T-helper 2 cell treated with Interferon-gamma antibody and Interleukin-4, amounts not matched to agents 5 μg/mL and 100 μg/mL, for 36 hours (primary cell): ENCODE data around the gene USP32.
"Not testable (repeated sequence)": the region's sequence is repeated elsewhere in the genome, so short reads cannot be mapped to it uniquely, and the experiment has no call there.

ENCODE experiments used
- DNase-seq: peaks from one replicate; pipeline ENCODE4 v3.0.0; 2021; ENCODE audit warnings: low spot score
- H3K27ac Mint-ChIP-seq: one replicate; pipeline ENCODE4 v1.8.0; 2021; ENCODE audit warnings: mild to moderate bottlenecking, mixed read lengths
- H3K27me3 Mint-ChIP-seq: one replicate; pipeline ENCODE4 v1.8.0; 2021; ENCODE audit warnings: low read depth, mixed read lengths
- H3K36me3 Mint-ChIP-seq: one replicate; pipeline ENCODE4 v1.8.0; 2021; ENCODE audit warnings: low read depth, mixed read lengths
- H3K4me1 Mint-ChIP-seq: one replicate; pipeline ENCODE4 v1.8.0; 2021; ENCODE audit warnings: low read depth, mixed read lengths
- H3K4me3 Mint-ChIP-seq: one replicate; pipeline ENCODE4 v1.8.0; 2022; ENCODE audit warnings: mild to moderate bottlenecking, moderate library complexity, mixed read lengths
- H3K9me3 Mint-ChIP-seq: one replicate; pipeline ENCODE4 v1.8.0; 2021; ENCODE audit warnings: mixed read lengths

USP32 gene

GRCh38 chr17:60258313-60258712, 133.6 kb downstream of the USP32 start:
- no peak overlapping the region for H3K4me3 Mint-ChIP-seq

GRCh38 chr17:60256174-60256573, 135.8 kb downstream of the USP32 start:
- Mint-ChIP-seq H3K27ac (no peak overlapping the region), H3K4me3 (no peak overlapping the region), H3K9me3 (no peaks in the 10 kb centered on the region), H3K36me3 (peaks cover 13% of the 10 kb centered on the region), H3K4me1 (peaks cover 2% of the 10 kb centered on the region), H3K27me3 (no peaks in the 10 kb centered on the region)
- DNase-seq: no peak

More at GRCh38 chr17:60258313-60258712, 133.6 kb downstream of the USP32 start:
- H3K36me3 Mint-ChIP-seq: peaks cover 8% of the 10 kb centered on the region
- no peaks in the 10 kb centered on the region for H3K27me3 Mint-ChIP-seq
- H3K27ac Mint-ChIP-seq: no peak overlapping the region
- no peaks in the 10 kb centered on the region for H3K4me1 Mint-ChIP-seq
- no peak for DNase-seq
- no peaks in the 10 kb centered on the region for H3K9me3 Mint-ChIP-seq

DNA sequence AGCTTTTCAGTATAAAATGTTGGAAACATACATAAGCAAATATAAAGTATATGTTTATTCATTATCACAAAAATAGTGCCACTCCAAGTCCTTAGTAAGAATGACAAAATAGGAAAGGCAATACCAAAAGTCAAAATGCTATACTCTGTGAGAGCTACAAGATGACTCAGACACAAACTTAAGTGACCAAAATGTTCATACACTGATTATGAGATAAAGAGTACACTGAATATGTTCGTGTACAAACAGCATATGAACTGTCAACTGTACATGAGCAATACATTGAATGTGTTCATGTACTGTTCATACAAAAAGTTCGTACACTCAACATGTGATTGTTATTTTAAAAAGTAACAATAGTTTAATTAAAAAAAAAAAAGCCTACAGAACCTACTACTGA, 138.9 kb downstream of the USP32 start:
- Mint-ChIP-seq H3K36me3 (peaks cover 27% of the 10 kb centered on the region), H3K4me1 (peaks cover 3% of the 10 kb centered on the region), H3K27ac (no peak overlapping the region), H3K9me3 (peaks cover 3% of the 10 kb centered on the region), H3K4me3 (no peak overlapping the region), H3K27me3 (no peaks in the 10 kb centered on the region)
- DNase-seq: no peak

GRCh38 chr17:60252459-60252858, 139.5 kb downstream of the USP32 start:
- H3K4me3 Mint-ChIP-seq: no peak overlapping the region
- peaks cover 6% of the 10 kb centered on the region for H3K9me3 Mint-ChIP-seq
- peaks cover 4% of the 10 kb centered on the region for H3K4me1 Mint-ChIP-seq
- H3K36me3 Mint-ChIP-seq: peaks cover 27% of the 10 kb centered on the region
- no peak overlapping the region for H3K27ac Mint-ChIP-seq
- no peaks in the 10 kb centered on the region for H3K27me3 Mint-ChIP-seq
- no peak for DNase-seq

DNA sequence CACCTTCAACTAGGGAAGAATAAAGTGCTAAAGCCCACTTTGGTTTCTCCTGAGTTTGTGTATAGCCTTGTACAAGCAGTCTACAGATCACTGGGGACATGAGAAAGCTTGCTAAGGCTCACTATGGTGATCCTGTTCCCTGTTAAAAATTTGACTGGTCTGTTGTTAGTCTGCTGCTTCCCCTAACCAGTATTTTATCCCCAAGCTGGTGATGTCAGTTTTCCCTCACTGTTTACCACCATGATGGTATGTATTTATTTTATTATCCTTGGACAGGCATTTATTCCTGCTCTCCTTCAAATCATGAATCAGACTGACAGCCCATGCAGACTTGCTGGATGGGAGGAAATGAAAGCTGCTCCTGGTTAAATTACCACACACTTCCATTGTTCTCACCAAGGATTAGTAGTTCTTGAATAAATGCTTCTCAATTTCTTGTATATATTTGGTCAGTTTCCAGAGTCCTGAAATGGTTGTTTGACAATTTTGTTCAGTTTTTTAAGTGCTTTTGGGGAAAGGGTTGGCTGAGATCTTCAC, 142.6 kb downstream of the USP32 start:
- Mint-ChIP-seq H3K4me1 (peaks cover 4% of the 10 kb centered on the region), H3K27me3 (no peaks in the 10 kb centered on the region), H3K27ac (no peak overlapping the region), H3K4me3 (no peak overlapping the region), H3K9me3 (peaks cover 6% of the 10 kb centered on the region), H3K36me3 (peaks cover 26% of the 10 kb centered on the region)
- DNase-seq: no peak

DNA sequence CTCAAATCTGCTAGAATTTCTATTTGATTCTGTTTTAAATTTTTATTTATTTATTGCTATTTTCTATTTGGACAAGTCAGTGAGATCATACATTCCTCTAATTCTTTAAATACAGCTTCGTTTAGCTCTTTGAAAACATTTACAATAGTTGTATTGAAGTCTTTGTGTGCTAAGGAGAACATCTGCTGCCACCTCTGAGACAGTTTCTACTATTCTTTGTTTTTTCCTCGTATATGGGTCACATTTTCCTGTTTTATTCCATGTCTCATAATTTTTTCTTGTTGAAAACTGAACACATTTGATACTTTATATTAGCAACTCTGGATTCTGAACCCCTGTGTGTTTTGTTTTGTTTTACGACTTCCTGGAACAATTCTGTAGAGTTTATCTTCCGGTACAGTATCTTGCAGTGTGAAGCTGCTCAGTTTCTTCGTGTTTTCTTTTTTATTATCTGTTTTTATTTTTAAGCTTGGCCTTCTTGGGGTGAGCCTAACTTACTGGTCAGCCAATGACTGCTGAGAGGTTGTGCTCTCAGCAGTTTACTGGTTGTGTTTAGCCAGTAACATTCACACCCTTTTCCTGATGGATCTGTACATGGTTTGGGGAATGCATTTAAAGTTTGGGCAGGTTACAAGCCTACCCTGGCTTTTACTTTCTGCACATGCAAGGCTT, 143.2 kb downstream of the USP32 start:
- Mint-ChIP-seq H3K36me3 (peaks cover 26% of the 10 kb centered on the region), H3K27ac (no peak overlapping the region)

GRCh38 chr17:60247836-60248461, 144.0 kb downstream of the USP32 start:
- peaks cover 4% of the 10 kb centered on the region for H3K4me1 Mint-ChIP-seq
- peaks cover 6% of the 10 kb centered on the region for H3K9me3 Mint-ChIP-seq
- H3K36me3 Mint-ChIP-seq: peaks cover 26% of the 10 kb centered on the region
- DNase-seq: no peak
- no peak overlapping the region for H3K4me3 Mint-ChIP-seq
- H3K27ac Mint-ChIP-seq: no peak overlapping the region
- H3K27me3 Mint-ChIP-seq: no peaks in the 10 kb centered on the region

More for the DNA sequence above, 143.2 kb downstream of the USP32 start:
- Mint-ChIP-seq H3K27me3 (no peaks in the 10 kb centered on the region), H3K4me3 (no peak overlapping the region), H3K4me1 (peaks cover 4% of the 10 kb centered on the region), H3K9me3 (peaks cover 6% of the 10 kb centered on the region)
- DNase-seq: no peak

GRCh38 chr17:60244656-60245055, 147.3 kb downstream of the USP32 start:
- no peak for DNase-seq
- Mint-ChIP-seq H3K27me3 (no peaks in the 10 kb centered on the region), H3K36me3 (peaks cover 22% of the 10 kb centered on the region), H3K4me3 (no peak overlapping the region), H3K27ac (no peak overlapping the region), H3K4me1 (peaks cover 2% of the 10 kb centered on the region), H3K9me3 (peaks cover 6% of the 10 kb centered on the region)

DNA sequence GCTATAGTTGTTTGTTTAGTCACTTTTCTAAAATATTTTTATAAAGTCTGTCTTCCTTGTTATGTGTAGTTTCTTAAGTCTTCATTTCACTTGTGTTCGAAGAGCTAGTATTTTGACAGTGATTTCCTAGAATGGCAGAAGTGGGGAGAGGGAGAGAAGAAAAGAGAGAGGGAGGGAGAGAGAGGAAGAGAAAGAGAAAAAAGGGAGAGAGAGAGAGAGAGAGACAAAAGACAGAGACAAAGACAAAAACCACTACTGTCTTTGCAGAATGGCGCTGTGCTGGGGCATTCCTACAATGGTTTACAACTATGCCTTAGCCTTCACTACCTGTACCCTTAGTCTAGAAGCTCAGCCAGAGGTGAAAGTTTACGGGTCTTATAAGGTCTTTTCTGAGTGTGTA, 151.6 kb downstream of the USP32 start:
- H3K9me3 Mint-ChIP-seq: no peaks in the 10 kb centered on the region
- H3K36me3 Mint-ChIP-seq: peaks cover 10% of the 10 kb centered on the region
- H3K27ac Mint-ChIP-seq: no peak overlapping the region
- H3K27me3 Mint-ChIP-seq: no peaks in the 10 kb centered on the region
- no peaks in the 10 kb centered on the region for H3K4me1 Mint-ChIP-seq
- H3K4me3 Mint-ChIP-seq: no peak overlapping the region
- DNase-seq: no peak

DNA sequence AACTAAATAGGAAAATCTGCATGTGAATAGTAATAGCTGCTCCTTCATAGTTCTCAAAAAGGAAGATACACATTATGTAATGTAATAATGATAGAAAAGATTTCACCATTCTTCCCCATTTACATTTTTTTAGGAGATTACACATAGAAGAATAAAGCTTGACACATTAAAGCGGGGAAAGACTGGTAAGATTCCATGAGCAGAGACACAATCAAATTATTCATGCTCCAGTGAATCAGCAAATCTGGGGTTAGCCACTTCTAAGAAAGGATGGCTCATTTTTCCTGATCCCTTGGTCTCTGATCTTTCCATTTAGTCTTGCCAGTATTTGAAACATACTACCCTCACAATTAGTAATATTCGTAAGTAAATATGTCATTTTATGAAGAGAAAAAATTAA, 160.2 kb downstream of the USP32 start:
- no peaks in the 10 kb centered on the region for H3K4me1 Mint-ChIP-seq
- no peak overlapping the region for H3K27ac Mint-ChIP-seq
- H3K27me3 Mint-ChIP-seq: no peaks in the 10 kb centered on the region
- H3K36me3 Mint-ChIP-seq: peaks cover 7% of the 10 kb centered on the region
- H3K4me3 Mint-ChIP-seq: no peak overlapping the region
- no peak for DNase-seq
- no peaks in the 10 kb centered on the region for H3K9me3 Mint-ChIP-seq

- H3K36me3 Mint-ChIP-seq: peaks cover 7% of the 10 kb centered on the region
- DNase-seq: no peak
- H3K27me3 Mint-ChIP-seq: no peaks in the 10 kb centered on the region
- H3K4me3 Mint-ChIP-seq: no peak overlapping the region
- H3K27ac Mint-ChIP-seq: no peak overlapping the region
- no peaks in the 10 kb centered on the region for H3K4me1 Mint-ChIP-seq
- H3K9me3 Mint-ChIP-seq: no peaks in the 10 kb centered on the region
Observed at GRCh38 chr17:60231234-60231633, 160.7 kb downstream of the USP32 start.

DNA sequence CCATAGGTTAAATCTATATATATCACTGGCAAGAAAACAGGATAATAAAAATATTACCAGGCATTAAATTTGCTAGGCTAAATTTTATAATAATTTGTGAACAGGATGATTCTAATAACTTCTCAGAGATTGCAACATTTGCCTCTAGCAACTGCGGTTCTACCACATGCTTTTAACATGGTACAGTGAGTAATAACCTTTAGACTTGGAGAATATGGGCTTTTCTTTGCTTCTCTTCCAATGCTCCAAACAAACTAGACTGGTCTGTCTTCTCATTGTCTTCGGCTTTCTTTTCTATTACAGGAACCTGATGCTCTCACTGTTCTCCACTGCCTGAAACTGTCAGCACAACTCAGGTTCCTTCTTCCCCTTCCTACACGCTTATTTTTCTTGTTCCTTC, 161.6 kb downstream of the USP32 start:
- DNase-seq: no peak
- H3K4me1 Mint-ChIP-seq: no peaks in the 10 kb centered on the region
- H3K9me3 Mint-ChIP-seq: no peaks in the 10 kb centered on the region
- H3K4me3 Mint-ChIP-seq: no peak overlapping the region
- peaks cover 5% of the 10 kb centered on the region for H3K36me3 Mint-ChIP-seq
- H3K27ac Mint-ChIP-seq: no peak overlapping the region
- no peaks in the 10 kb centered on the region for H3K27me3 Mint-ChIP-seq

GRCh38 chr17:60229188-60229802, 162.6 kb downstream of the USP32 start:
- Mint-ChIP-seq H3K4me1 (no peaks in the 10 kb centered on the region), H3K27ac (no peak overlapping the region), H3K36me3 (no peaks in the 10 kb centered on the region), H3K4me3 (no peak overlapping the region), H3K9me3 (no peaks in the 10 kb centered on the region), H3K27me3 (no peaks in the 10 kb centered on the region)
- DNase-seq: no peak

DNA sequence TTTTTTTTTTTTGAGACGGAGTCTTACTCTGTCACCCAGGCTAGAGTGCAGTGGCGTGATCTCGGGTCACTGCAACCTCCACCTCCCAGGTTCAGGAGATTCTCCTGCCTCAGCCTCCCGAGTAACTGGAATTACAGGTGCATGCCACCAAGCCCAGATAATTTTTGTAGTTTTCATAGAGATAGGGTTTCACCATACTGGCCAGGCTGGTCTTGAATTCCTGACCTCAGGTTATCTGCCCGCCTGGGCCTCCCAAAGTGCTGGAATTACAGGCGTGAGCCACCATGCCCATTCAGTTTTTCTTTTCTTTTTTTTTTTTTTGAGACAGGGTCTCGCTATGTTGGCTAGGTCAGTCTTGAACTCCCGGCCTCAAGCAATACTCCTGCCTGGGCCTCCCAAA, 164.7 kb downstream of the USP32 start:
- not testable (repeated sequence) for H3K4me3 Mint-ChIP-seq, H3K36me3 Mint-ChIP-seq

More for the DNA sequence above, 164.7 kb downstream of the USP32 start:
- H3K27me3 Mint-ChIP-seq, DNase-seq, H3K27ac Mint-ChIP-seq, H3K4me1 Mint-ChIP-seq, H3K9me3 Mint-ChIP-seq: not testable (repeated sequence)
